Measurements from ENCODE around the gene MPST.

Gene MPST

DNA sequence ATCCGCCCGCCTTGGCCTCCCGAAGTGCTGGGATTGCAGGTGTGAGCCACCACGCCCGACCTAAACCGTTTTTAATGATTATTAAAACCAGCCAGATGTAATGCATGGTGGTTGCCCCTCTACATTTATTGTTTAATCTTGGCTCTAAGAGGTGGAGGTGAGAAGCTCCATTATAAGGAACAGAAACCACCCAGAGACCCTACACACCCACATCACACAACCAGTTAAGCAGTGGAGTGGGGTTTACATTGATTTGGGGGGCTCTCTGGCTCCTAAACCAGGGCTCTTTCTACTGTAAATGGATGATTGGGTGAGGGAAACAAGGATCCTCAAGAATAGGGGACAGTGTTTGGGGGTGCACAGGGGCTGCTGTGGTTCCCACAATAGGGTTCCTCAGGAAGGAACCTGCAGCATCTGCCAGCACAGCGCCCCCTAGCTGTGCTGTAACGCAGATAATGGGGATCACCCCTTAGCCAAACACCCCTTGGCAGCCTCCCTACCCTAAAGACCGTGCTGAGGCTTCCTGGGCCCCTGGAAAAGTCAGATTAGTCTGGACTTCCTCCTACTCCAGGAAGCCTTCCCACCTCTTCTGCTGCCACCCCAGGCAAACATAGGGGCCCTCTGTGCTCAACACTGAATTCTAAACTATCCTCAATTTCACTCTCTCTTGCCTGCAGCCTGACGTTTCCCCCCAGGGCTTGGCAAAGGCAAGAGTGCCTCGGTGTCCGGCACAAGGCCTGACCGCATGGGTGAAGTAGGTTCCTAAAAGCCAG, 2.4 kb downstream of the MPST start:
- DNase-seq (ENCODE audit: low spot score) (peak; percentile 56), FAIRE-seq (no peak)

DNA sequence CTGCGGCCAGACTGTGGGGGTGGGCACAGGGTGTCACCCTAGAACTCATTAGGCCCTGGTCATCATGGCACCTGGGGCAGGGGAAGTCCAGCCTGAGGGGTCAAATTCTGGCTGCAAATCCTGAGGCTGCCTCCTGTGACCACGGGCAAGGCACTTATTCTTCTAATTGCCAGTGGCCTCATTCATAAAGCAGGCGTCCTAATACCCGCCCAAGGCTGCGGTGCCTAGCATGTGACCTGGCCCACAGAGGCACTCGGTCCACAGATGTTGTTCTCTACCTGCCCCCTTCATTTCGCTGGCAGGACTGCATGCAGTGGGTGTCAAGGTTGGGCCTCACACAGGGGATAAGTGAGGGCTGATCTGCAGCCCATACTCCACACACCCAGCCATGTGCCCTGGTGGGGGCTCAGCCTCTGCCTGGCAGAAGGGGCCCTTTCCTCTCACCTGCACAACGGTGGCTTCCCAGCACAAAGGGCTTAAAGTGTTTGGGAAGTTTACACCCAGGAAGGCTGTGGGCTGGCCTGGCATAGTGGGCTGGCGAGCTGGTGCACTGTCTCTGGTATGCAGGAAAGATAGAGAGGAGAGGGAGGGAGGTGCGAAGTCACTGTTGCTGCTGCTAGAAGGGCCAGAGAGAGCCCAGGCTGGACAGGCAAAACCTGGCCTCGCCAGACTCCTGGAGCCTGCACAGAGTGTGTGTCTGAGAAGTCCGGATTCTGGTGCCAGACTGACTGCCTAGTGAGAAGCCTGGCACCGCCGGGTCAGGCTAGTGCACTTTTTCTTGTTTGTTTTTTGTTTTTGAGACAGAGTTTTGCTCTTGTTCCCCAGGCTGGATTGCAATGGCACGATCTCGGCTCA, 3.2 kb downstream of the MPST start:
- DNase-seq (ENCODE audit: low spot score) (no peak), FAIRE-seq (no peak)

DNA sequence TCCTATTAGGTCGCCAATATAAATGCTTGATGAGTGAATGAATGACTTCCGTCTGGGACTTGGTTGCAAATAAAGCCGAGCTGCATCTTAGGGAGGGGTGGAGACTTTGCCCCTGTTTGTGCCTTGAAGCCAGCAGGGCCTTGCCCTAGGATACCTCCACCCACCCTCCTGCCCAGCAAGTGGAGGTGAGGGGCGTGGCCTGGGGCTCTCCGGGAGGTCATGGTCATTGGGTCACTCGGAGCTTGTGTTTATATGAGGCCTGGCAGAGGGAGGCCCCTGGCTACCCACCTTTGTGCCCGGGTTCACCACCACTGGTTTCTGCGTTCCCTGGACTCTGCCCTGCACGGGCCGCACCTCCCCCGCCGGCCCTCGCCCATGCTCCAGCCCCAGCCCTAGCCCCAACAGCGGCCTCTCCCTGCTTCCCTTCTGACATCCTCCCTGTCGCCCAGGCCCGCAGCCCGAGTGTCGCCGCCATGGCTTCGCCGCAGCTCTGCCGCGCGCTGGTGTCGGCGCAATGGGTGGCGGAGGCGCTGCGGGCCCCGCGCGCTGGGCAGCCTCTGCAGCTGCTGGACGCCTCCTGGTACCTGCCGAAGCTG, 4.3 kb downstream of the MPST start:
- FAIRE-seq (no peak), DNase-seq (ENCODE audit: low spot score) (no peak)

DNA sequence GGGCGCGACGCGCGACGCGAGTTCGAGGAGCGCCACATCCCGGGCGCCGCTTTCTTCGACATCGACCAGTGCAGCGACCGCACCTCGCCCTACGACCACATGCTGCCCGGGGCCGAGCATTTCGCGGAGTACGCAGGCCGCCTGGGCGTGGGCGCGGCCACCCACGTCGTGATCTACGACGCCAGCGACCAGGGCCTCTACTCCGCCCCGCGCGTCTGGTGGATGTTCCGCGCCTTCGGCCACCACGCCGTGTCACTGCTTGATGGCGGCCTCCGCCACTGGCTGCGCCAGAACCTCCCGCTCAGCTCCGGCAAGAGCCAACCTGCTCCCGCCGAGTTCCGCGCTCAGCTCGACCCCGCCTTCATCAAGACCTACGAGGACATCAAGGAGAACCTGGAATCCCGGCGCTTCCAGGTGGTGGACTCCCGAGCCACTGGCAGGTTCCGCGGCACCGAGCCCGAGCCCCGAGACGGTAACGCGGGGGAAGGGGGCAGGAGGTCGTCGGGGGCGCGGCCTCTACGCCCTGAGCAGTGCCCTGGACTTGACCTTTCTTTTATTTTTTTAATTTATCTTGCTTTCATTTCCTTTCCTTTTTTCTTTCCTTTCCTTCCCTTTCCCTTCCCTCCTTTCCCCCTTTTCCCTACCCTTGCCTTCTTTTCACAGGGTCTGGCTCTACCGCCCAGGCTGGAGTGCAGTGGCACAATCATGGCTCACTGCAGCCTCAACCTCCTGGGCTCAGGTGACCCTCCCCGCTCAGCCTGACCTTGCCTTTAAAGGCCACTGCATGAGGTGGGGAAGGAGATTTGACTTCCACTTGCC, 5.0 kb downstream of the MPST start:
- no peak for FAIRE-seq
- DNase-seq (ENCODE audit: low spot score) = no peak

DNA sequence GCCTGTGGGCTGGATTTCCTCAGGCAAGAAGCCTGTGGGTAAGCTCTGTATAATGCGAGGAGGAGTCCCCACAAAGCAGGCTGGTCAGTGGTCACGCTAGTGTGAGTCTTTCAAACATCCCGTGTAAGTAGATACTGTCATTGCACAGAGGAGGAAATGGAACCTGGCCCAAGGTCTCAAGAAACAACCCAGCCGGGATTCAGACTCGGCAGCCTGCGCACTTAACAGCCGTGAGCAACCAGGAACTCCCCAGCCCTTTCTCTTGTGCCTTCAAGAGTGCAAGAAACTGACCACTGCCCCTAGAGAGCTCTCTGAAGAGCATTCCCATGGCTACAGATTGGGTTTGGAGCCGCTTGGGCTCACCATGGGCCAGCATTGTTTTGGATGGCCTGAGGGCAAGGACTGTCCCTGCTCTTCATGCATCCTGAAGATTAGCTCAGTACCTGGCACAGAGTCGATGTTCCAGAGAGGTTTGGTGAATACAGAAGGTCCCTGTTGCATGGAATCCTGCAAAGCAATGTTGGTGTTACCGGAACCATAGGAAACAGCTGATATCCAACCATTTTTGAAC, 6.0 kb downstream of the MPST start:
- FAIRE-seq (no peak), DNase-seq (ENCODE audit: low spot score) (no peak)

DNA sequence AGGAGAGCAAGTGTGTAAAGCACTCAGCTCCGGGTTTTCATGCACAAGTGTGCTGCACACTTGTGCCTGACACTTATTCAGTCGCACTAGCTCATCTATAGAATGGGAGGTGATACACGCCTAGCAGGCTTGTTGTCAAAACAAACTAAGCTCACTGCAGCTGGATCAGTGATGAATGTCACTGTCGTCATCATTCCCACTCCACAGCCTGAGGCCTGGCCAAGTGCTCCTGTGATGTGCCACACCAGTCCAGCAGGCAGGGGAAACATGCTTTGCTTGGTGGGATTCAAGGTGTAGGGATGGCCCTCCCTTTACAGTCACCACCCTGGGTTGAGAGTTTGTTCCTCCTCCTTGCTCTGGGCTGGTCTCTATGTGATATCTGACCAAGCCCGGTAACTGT, 6.8 kb downstream of the MPST start:
- FAIRE-seq = peak; percentile 73
- no peak for DNase-seq (ENCODE audit: low spot score)

DNA sequence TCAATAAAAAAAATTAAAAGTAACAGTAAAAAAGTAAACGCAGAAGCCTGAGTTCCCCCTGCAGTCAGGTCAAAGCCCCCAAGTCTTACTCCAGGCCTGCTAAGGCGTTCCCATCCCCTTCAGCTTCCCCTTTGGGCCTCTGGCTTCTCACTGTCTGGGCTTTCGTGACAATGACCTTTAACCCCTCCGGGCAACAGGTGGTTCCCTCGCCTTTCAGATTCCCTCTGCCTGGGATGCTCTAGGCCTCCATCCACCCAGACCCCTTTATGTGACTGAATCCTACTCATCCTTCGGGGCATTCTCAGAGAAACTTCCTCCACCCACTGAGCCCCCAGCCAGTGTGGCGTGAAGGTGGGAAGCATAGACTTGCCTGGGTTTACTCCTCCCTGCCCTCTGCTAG, 8.0 kb downstream of the MPST start:
- no peak for DNase-seq (ENCODE audit: low spot score)
- FAIRE-seq = no peak

DNA sequence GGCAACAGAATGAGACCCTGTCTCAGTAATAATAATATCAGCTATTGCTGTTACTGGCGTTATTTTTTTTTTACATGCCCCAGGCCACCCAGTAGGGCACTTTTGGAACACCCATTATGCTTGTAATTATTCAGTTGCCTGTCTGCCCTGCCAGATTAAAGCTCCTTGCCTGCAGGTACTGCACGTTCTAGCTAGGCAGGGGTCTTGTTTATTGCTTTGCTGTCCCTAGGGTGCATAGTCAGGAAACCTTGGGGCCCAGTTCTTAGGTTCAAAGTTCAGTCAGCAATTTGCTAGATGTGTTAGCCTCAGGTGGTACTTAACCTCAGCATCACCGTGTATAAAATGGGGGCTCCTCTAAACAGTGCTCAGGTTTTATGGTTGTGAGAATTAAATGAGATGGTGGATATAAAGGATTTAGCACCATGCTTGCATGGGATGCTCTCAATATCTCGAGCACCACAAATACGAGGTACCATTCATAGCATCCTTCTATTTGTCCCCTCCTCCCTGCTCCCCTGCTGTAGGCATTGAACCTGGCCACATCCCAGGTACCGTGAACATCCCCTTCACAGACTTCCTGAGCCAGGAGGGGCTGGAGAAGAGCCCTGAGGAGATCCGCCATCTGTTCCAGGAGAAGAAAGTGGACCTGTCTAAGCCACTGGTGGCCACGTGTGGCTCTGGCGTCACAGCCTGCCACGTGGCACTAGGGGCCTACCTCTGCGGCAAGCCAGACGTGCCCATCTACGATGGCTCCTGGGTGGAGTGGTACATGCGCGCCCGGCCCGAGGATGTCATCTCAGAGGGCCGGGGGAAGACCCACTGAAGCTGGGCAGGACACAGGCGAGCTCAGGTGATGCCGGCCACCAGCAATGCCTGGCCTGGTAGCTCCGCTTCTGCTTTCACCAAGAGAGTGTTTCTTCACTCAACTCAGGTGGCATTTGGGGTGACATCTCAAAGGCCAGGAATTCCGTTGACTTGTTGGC, 9.4 kb downstream of the MPST start:
- DNase-seq (ENCODE audit: low spot score) = no peak
- peak; percentile 77 for FAIRE-seq

DNA sequence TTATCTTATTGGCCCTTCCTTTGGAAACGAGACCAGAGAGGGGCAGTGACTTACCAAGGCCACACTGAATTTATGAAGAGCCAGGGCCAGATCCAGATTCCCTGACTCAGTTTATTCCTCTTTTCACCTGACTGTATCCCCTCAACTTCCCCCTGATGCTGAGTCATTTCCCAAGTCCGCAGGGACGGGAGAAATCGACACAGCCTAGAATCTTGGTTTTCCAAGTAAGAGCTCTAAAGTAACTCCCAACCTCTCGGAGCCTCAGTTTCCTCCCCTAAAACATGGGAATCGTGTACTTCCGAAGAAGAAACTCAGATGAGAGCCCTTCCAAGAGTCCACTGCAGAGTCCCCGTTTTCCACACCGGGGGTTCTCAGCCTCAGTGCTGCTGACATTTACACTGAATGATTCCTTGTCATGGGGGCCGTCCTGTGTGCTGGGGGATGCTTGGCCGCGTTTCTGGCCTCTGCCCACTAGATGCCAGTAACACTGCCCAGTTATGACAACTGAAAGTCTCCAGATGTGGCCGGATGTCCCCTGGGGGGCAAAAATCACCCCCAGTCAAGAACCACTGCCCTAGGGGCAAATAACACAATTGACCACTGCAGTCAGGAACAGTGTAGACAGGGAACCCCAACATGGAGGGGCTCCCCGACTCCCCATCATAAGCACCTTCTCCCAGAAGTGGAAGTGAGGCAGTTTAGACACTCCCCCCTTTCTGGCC, 11.2 kb downstream of the MPST start:
- FAIRE-seq (no peak), DNase-seq (ENCODE audit: low spot score) (no peak)

DNA sequence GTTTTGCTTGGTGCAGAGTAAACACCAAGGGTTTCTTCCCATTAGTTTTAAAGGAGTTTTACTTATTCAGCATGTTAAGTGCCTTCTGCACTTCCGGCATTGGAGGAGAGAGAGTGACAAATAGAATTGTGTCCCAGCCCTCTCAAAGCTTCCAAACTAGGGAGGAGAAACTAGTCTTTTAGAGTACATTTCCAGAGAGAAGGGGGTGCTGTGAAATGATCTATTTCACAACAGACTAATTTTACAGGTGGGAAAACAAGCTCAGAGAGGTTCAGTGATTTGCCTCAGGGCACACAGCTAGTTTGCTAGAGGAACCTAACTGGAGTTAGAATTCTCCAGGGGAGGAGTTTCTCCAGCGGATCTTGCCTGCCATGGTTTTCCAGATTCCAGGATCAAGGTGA, 12.6 kb downstream of the MPST start:
- FAIRE-seq = no peak
- DNase-seq (ENCODE audit: low spot score) = no peak

DNA sequence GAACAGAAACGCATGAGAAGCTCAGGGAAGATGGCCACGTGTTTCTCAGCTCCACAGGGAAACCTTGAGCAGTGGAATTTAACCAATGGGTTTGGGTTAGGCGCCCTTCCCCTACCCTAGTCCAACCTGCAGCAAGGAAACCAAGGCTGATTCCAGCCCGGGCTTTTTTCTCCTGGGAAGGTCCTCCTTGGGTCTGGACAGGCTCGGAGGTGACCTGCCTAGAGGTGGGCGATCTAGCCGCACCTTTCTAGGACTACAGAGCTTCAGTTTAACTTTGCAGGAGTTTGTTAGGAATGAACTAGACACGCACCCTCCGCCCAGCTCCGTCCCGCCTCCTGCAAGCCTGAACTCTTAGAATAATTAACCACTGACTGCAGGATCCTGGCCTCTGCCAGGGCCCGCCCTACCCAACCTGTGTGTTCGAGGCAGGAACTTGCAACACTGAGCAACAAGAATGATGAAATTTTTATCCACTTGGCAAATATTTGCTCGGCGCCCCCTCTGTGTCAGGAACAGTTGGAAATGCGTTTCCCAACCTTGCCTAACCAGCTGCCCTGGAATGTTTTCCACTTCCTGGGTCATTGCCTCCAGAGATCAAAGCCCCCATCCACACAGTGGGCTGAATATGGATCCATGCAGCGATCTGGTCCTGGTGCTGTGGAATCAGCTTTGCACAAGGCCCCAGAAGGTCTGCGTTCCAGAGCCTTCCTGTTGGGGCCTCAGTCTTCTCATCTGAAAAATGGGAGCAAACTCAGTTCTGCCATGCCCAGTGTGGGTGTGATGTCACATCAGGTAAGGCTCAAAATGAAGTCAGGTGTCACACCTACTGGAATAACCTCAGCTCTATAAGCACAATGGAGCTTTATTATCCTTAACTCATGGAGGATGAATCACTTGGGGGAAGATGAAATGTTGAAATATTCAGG, 13.3 kb downstream of the MPST start:
- FAIRE-seq = no peak
- no peak for DNase-seq (ENCODE audit: low spot score)

DNA sequence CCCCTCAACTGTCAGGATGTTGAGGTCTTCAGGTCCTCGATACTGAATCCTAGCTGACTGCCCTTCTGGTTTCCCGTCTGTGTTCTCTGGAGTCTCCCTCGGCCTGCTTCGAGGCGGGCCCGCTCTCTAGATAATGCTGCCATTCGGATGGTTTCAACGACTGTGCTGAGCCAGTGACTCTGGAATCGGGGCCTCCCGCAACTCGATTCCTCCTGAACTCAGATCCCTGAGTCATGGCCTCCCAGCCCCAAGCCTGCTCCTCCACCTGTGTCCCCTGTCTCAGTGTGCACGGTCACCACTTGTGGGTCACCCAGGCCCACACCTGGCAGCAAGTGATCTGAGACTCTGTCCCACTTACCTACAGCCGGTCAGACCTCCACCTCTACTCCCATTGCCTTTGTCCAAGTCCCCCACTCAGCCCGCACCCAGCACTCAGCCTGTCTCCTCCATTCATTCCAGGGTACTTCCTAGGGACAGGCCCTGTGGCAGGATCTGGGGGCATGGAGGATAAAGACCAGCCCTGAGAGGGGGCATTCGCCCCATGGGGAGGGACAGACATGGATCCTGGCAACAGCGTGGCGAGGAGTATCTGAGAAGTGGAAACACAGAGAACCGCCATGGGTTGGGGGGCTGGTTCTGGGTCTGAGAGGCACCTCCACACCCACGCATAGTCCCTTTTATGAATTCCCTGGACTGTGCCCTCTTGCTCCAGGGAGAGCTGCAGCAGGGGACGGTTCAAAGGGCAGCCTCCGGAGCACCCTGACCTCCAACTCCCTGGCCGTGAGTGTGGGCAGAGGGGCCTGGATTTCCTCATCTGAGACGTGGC, 14.3 kb downstream of the MPST start:
- DNase-seq (ENCODE audit: low spot score) (no peak), FAIRE-seq (no peak)

DNA sequence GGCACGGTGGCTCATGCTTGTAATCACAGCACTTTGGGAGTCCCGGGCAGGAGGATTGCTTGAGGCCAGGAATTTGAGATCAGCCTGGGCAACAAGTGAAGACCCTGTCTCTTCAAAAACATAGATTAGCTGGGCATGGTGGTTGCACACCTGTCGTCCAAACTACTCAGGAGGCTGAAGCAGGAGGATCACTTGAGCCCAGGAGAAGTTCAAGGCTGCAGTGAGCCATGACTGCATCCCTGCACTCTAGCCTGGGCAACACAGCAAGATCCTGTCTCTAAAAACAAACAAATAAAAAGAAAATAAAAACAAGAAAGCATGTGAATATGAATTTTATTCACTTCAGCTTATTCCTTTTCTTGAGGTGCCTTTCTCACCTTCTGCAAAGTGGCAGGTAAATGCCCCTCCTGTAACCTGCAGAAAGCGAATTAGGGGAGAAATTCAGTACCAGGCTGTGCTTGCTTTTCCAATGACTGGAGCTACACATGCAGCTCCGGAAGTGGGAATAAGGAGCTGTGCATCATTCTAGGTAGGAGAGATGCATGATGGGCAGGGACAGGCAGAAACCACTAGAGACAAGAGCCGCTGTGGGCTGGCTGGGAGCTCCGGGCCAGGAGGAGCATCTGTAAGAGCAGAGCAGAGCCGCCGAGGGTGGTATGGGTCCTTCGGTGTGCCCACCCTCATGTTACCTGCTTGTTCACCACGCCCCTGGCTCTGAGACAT, 17.3 kb downstream of the MPST start:
- DNase-seq (ENCODE audit: low spot score) (no peak), FAIRE-seq (peak; percentile 30)

DNA sequence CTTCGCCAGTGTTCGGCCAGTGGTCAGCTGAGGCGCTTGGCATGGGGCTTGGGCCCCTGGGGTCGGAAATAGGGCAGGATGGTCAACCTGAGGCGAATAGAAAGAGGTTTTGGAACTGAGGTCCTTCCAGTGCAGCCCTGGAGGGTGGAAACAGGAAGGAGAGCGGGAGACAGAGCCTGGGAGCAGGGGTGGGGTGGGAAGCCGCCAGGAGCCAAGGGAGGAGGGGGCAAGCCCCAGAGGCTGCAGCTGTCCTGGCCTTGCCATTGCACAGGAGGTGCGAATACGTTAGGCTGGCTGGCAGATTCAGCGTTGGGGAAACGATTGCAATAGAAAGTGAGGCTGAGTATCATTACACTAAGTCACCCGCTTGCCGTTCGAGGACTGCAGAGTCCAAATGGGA, 18.1 kb downstream of the MPST start:
- FAIRE-seq (no peak), DNase-seq (ENCODE audit: low spot score) (no peak)

DNA sequence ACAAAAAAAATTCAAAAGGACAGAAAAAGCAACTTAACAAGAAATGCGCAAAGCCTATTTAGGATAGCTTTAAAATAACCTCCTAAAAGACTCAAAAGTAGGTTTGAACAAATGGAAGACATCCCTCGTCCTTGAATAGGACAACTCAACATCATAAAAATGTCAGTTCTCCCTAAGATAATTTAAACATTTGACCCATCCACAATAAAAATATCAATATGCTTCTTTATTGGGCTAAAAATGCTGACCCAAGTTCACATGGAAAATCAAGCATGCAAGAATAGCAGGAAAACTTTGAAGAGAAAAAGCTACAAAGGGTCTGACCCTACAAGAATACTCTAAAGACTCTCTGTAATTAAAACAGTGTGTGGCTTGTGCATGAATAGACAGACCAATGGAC, 19.9 kb downstream of the MPST start:
- DNase-seq (ENCODE audit: low spot score) (no peak), FAIRE-seq (no peak)

DNA sequence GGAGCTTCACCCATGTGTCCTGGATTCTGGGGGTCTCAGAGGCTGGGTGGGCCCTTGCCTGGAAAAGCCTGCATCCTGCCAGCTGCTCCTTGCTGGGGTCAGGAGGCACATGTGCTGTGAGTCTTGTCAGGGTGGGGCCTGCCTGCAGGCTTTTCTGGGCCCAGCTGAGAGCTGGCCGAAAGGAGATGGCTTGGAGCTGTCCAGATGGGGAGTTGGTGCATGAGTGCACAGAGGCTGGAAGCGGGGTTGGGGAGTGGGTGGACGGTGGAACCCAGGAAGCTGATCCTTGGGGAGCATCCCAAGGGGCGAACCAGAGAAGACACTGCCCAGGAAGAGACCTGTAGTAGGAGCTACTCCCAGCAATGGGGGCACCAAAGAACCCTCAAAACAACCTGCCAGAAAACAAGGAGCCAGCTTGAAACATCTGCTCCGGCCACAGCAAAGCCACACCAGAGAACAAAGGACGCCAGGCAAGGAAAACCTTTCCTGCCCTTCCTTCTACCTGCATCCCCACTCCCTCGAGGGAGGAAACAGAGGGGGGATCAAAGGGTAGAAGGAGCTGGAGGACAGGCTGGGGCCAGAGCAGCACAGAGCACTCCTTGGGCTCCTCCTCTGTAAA, 23.8 kb downstream of the MPST start:
- no peak for DNase-seq (ENCODE audit: low spot score)
- no peak for FAIRE-seq

Data from urothelium cell line (cell line).